Stomach (tissue), 4 donors: ENCODE measurements around the gene AKR1C2.

Experiments used
- CTCF ChIP-seq, 7 experiments: fragments of 450-650 bp in 4 of 7; fragments of 200-600 bp in 3 of 7; sonication (generic) in 3 of 7; IDR thresholded peaks; one replicate each; pipeline ENCODE4 v1.5.1; 2016 to 2019; ENCODE audit warnings: antibody characterized with exemption in 7 of 7, control low read depth in 2 of 7, mild to moderate bottlenecking in 1 of 7
- POLR2A ChIP-seq, 4 donors: fragments of 450-650 bp; IDR thresholded peaks; one replicate each; pipeline ENCODE4 v1.6.1; 2016; ENCODE audit warnings: antibody characterized with exemption in 4 of 4, control low read depth in 2 of 4, mild to moderate bottlenecking in 1 of 4, moderate library complexity in 1 of 4
- POLR2AphosphoS5 ChIP-seq, 3 donors: sonication (generic); formaldehyde crosslinking; IDR thresholded peaks; one replicate each; pipeline ENCODE4 v1.6.1; 2016; ENCODE audit warnings: antibody characterized with exemption in 3 of 3

- no peak for TF ChIP-seq POLR2A (IDR thresholded peaks at IDR 0.05)
- TF ChIP-seq CTCF (IDR thresholded peaks at IDR 0.05) = no peak
- TF ChIP-seq POLR2AphosphoS5 (IDR thresholded peaks at IDR 0.05) = no peak
Measured at GRCh38 chr10:5047912-5048628, 44.4 kb upstream of the AKR1C2 start.
